Osteoblast (primary cell): ENCODE data around the gene FBF1. TPM values are rescaled to one million over a fixed set of nuclear protein-coding genes. Genes with fewer than 3 reads are reported as not detected.

Experiments
- DNase-seq: peaks from one replicate; pipeline ENCODE4 v3.0.0; 2011; ENCODE audit warnings: low spot score, mixed read lengths; ENCODE audit not compliant: insufficient read length; ENCODE audit errors: missing footprints
- H2AFZ ChIP-seq: 2 replicates; pipeline ENCODE4 v1.6.0; 2011; ENCODE audit warnings: mild to moderate bottlenecking, low read length
- H3K27ac ChIP-seq: 2 replicates; pipeline ENCODE4 v1.5.1; 2011; ENCODE audit warnings: mild to moderate bottlenecking, low read depth, low read length, moderate library complexity
- H3K27me3 ChIP-seq: 2 replicates; pipeline ENCODE4 v1.6.0; 2012; ENCODE audit warnings: mild to moderate bottlenecking, control low read depth, inconsistent platforms, low read length, moderate library complexity; ENCODE audit not compliant: insufficient read depth
- H3K36me3 ChIP-seq: 2 replicates; pipeline ENCODE4 v1.5.1; 2011; ENCODE audit warnings: mild to moderate bottlenecking, low read length, control low read depth, moderate library complexity; ENCODE audit not compliant: insufficient read depth
- H3K4me1 ChIP-seq: 2 replicates; pipeline ENCODE4 v1.5.1; 2011; ENCODE audit warnings: mild to moderate bottlenecking, low read length, control low read depth, moderate library complexity; ENCODE audit not compliant: insufficient read depth
- H3K4me2 ChIP-seq: 2 replicates; pipeline ENCODE4 v1.6.0; 2011; ENCODE audit warnings: mild to moderate bottlenecking, low read length; ENCODE audit not compliant: insufficient read depth
- H3K4me3 ChIP-seq: fragments of 200-600 bp; sonication (generic); 3 replicates; pipeline ENCODE4 v1.5.1; 2012; ENCODE audit warnings: mild to moderate bottlenecking, low read length, inconsistent platforms; ENCODE audit not compliant: insufficient read depth
- H3K79me2 ChIP-seq: 2 replicates; pipeline ENCODE4 v1.6.0; 2012; ENCODE audit warnings: mild to moderate bottlenecking, low read length, control low read depth, inconsistent platforms; ENCODE audit not compliant: insufficient read depth
- H3K9me3 ChIP-seq: 2 replicates; pipeline ENCODE4 v1.5.1; 2011; ENCODE audit warnings: low read depth, low read length, control low read depth
- H4K20me1 ChIP-seq: 2 replicates; pipeline ENCODE4 v1.6.0; 2012; ENCODE audit warnings: mild to moderate bottlenecking, low read length, control low read depth; ENCODE audit not compliant: insufficient read depth
- total RNA-seq: library from RNA; depleted of rRNA; stranded (reverse); fragments of >200 nt; gene quantifications from 2 replicates; pipeline ENCODE4 v1.2.3, GENCODE V29; 2012
- TF ChIP-seq, protein P1 (sequence below): IDR thresholded peaks from 2 replicates; pipeline ENCODE4 v1.5.1; 2011; ENCODE audit warnings: mild to moderate bottlenecking, low read depth, low read length, moderate library complexity; ENCODE audit errors: extremely low read depth

The FBF1 gene, protein sequence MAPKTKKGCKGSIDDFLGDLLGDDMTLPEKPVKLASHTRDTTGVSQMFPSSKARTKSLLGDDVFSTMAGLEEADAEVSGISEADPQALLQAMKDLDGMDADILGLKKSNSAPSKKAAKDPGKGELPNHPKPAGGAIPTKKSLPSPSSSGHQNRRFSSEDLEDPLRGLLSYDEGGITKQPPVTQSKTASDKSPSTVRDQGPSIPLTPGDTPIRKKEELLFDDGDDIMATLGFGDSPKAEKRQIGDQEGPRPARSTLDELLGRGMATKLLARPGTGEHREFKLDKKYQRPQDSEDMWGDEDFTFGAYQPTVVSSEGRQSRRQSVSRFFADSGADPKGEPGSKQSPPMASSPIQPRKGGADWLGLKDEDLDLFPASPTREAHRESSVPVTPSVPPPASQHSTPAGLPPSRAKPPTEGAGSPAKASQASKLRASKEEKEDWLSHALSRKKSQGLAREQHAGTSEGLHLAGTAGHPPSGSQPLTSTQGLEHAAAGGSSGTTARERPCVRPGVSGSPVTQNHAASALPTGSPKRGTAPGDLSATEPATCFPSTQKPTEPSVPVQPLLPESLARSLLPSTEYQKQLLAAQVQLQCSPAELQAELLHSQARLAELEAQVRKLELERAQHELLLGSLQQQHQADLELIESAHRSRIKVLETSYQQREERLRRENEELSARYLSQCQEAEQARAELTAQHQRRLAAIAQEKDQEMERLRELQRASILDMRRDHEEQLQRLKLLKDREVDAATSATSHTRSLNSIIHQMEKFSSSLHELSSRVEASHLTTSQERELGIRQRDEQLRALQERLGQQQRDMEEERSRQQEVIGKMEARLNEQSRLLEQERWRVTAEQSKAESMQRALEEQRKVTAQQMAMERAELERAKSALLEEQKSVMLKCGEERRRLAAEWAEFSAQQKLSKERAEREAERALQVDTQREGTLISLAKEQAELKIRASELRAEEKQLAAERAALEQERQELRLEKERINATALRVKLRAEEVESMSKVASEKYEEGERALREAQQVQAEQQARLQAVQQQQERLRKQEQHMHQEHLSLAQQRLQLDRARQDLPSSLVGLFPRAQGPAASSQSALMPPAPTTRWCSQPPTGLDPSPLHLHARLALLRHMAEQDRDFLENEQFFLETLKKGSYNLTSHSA
- 14.1 and 17.1 TPM in 2 replicates for total RNA-seq

- Histone ChIP-seq H3K4me3 (peak within 1 kb of the TSS; percentile 97), H3K27me3 (no peaks in the 10 kb centered on the region), H3K36me3 (peaks cover 10% of the 10 kb centered on the region), H4K20me1 (no peaks in the 10 kb centered on the region), H2AFZ (peak within 1 kb of the TSS; percentile 96), H3K9me3 (no peaks in the 10 kb centered on the region), H3K4me2 (peak within 1 kb of the TSS; percentile 90), H3K4me1 (peaks cover 3% of the 10 kb centered on the region), H3K27ac (peak within 1 kb of the TSS; percentile 84), H3K79me2 (peaks cover 5% of the 10 kb centered on the region)
- peak; percentile 99 for DNase-seq
- TF ChIP-seq, protein P1, sequence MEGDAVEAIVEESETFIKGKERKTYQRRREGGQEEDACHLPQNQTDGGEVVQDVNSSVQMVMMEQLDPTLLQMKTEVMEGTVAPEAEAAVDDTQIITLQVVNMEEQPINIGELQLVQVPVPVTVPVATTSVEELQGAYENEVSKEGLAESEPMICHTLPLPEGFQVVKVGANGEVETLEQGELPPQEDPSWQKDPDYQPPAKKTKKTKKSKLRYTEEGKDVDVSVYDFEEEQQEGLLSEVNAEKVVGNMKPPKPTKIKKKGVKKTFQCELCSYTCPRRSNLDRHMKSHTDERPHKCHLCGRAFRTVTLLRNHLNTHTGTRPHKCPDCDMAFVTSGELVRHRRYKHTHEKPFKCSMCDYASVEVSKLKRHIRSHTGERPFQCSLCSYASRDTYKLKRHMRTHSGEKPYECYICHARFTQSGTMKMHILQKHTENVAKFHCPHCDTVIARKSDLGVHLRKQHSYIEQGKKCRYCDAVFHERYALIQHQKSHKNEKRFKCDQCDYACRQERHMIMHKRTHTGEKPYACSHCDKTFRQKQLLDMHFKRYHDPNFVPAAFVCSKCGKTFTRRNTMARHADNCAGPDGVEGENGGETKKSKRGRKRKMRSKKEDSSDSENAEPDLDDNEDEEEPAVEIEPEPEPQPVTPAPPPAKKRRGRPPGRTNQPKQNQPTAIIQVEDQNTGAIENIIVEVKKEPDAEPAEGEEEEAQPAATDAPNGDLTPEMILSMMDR: no peak
These were observed at the start of gene FBF1 for GRCh38 chr17:75940727-75941441. TSS of gene FBF1 (minus strand) at chr17:75941042. CDS start at chr17:75938149, 2,893 bp downstream.

DNA sequence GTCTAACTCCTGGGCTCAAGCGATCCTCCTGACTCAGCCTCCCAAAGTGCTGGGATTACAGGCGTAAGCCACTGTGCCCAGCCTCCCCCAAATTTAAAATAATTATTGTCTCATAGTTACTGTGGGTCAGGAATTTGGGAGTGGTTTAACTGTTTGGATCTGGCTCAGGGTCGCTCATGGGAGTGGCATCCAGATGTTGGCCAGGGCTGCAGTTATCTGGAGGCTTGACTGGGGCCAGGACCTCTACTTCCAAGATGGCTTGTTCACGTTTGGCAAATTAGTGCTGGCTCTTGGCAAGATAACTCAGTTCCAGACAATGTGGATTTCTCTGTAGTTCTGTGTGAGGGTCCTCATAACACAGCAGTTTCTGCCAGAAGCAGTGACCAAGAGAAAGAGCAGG is 46.2 kb upstream of the FBF1 start:
- Histone ChIP-seq H3K9me3 (no peaks in the 10 kb centered on the region), H3K79me2 (peaks cover 16% of the 10 kb centered on the region), H2AFZ (no peak overlapping the region), H3K36me3 (peaks cover 5% of the 10 kb centered on the region), H4K20me1 (no peaks in the 10 kb centered on the region), H3K4me1 (peaks cover 10% of the 10 kb centered on the region), H3K4me3 (no peak overlapping the region), H3K27me3 (no peaks in the 10 kb centered on the region), H3K4me2 (no peak overlapping the region), H3K27ac (no peak overlapping the region)
- TF ChIP-seq, protein P1: no peak
- no peak for DNase-seq

- Histone ChIP-seq H3K9me3 (no peaks in the 10 kb centered on the region), H2AFZ (no peak overlapping the region), H3K27me3 (no peaks in the 10 kb centered on the region), H3K4me1 (peaks cover 15% of the 10 kb centered on the region), H3K4me3 (no peak overlapping the region), H3K36me3 (no peaks in the 10 kb centered on the region), H3K4me2 (no peak overlapping the region), H3K79me2 (peaks cover 16% of the 10 kb centered on the region), H3K27ac (no peak overlapping the region), H4K20me1 (no peaks in the 10 kb centered on the region)
- TF ChIP-seq, protein P1: no peak
- peak; percentile 41 for DNase-seq
These were observed 45.1 kb upstream of the FBF1 start for GRCh38 chr17:75985986-75986385.
